Measurements from ENCODE around the gene BEST3.
"Not testable (repeated sequence)": the region's sequence is repeated elsewhere in the genome, so short reads cannot be mapped to it uniquely, and the experiment has no call there.

Gene BEST3

DNA sequence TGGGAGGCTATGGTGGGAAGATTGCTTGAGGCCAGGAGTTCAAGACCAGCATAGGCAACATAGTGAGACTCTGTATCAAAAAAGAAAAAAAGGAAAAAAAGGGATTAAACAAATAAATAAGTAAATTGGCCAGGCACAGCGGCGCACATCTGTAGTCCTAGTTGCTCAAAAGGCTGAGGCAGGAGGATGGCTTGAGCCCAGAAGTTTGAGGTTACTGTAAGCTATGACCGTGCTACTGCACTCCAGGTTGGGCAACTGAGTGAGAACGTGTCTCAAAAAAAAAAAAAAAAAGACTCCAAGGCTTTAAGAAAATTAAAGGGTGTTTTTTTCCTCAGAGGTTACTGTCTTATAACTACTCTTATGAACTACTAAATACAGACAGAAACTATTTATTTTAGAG, 11.7 kb downstream of the BEST3 start:
- no peak for DNase-seq

DNA sequence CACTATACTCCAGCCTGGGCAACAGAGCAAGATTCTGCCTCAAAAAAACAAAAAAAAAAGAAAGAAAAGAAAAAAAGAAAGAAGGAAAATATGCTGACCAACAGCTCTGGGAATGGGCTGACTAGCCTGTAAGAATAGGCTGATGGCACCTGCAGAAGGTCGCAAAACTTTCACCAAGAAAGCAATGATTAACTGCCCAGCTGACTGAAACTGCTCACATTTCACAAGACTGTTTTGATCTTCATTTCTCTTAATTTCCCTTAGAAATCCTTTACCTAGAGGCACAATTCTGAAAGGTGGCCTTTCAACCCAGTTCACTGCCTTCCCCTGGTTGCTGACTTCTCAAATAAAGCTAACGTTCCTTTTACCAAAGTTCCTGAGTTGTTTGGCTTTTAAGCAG, 12.4 kb downstream of the BEST3 start:
- no peak for DNase-seq

DNA sequence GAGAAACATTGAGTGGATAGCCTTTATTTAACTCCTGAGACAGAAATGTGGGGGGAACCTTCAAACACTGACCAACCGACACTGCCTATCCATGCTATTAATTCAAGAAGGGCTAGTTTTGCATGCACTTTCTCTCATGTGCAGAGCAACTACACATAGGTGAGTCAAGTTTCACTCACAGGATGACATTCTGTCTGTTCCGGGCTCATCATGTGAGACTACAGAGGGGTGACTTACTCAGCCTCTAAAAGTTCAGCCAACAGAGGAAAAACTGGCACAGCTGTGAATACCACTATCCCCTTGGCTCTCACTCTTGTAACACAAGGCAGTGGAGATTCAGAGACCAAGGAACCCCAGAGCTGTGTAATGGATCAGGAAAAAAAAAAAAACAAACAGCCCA, 13.3 kb downstream of the BEST3 start:
- no peak for DNase-seq

DNA sequence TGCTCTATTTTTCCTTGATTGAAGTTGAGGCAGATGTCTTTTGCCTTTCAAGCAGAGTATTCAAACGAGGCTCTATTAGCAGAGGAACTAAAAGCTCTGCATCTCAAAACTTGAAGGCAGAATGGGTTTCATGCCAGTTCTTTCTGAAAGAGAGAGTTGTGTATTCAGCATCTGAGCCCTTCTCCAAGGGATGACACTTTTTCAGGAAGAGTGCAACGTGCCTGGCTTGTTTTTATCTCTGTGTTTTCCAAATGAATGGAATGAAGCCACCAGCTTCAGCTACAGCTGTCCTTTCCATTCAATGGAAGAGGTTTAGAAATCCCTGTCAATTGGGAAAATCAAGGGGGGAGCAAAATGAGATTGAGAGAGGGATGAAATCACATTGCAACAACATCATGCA, 14.6 kb downstream of the BEST3 start:
- no peak for DNase-seq

DNA sequence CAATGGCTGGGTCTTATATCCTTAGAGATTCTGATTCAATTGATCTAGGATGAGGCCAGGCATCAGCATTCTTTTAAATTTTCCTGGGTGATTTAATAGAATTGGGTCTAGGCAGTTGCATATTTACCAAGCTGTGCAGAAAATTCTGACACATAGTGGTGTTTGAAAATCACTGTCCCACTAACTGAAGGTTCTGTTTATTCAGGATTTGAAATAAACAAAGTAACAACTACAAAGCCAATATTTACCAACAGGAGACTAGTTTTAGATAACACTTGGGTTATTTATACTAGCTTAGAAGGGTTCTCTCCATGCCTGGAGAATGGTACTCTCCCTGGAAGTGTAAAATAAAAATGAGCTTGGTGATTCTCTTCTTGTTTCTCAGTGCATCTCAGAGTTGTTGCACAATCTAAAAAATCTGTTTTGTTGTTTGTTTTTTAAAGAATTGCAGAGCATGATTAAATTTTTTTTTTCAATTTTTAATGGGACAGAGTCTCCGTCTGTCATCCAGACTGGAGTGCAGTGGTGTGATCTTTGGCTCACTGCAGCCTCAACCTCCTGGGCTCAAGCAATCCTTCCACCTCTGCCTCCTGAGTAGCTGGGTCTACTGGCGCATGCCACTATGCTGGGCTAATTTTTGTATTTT, 16.9 kb downstream of the BEST3 start:
- no peak for DNase-seq

DNA sequence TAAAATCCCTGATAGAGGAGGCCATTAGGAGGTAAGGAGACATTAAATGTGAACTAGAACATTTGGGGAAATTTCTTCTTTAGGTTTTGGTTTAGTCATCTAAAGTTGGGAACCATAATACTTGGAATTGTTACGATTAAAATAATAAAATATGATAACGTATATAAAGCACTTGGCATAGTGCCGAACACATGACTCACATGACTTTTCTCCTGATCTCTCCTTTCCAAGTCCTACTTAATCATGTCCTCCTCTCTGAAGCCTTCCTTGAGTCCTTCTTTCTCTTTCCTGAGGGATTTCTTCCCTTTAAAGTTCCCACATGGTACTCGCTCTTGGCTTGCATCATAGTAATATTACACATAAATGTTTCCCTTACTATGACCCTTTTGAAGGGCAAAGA, 20.0 kb downstream of the BEST3 start:
- no peak for DNase-seq

DNA sequence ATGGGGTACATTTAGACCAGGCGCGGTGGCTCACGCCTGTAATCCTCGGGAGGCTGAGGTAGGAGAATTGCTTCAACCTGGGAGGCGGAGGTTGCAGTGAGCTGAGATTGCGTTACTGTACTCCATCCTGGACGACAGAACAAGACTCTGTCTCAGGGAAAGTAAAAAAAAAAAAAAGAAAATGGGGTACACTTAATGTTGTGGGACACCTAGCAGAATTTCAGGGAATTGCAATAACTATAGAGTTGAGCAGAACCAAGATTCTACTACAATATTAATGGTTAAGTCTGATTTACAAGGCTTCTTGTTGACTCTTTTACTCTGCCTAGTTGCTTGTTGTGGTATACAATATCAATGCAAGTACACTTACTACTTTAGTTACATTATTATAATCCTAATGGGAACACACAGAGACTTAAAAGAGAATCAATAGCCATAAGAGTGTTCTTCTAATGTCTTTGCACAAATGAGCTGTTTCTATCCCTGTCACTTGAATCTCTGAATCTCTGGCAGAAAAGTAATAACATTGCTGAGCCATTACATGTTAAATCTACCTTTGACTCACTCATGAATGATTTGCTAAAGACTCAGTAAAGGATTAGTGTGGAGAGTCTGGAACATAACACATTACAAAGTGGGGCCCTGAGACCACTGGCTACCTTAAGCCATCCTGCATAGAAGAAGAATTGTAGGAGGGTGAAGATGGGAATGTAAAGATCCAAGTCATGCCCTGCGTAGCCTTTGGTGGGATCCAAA, 22.7 kb downstream of the BEST3 start:
- DNase-seq, result no peak

DNA sequence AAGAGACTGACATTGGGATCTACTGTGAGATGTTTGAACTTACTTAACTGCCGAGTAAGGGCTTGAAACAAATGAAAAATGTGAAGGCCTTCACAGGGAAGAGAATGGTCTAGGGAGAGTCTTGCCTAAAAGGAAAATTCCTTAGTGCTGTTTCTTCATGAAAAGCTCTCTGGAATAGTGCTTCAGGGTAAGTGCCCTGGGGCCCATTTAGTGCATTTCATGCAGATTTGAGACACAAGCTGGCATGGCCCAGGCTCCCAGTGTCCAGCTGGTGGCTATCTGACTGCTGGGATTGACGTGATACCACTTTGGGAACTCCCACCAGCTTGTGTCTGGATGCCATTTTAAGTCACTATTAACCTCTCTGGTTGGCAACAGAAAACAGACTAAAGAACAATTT, 26.9 kb downstream of the BEST3 start:
- DNase-seq, result no peak

DNA sequence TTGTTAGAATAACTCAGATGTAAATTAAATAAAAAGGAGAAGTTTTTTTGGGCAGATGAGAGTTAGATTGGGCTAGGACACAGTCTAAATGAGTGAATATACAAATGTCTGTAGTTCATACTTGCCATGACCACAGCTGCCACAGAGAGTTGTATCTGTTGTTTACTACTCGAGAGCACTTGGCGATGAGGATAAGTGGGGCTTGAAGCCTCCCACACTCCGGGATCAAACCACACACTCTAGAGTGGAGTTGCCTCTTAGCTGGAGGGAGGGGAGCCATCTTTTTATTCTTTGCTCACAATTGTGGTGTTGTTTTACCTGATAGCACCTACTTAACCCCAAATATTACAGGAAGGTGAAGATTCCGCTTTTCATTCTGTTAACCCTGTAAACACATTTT, 27.5 kb downstream of the BEST3 start:
- no peak for DNase-seq

DNA sequence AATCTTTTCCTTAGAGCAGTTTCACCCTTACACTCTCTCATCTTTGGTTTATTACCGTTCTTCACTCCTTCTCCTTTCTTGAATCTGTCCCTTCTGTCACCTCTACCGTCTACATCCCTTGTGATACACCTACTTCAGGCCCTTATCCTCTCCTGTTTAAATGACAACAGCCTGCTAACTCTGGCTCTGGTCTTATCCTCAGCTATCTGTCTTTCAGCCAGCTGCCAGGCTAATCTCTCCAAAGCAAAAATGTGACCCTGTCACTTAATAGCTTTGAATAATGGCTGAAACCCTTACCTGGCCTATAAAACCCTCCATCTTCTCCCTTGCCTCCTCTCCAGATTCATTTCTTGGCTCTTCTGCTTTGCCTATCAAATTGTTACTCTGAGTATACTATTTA, 32.3 kb downstream of the BEST3 start:
- DNase-seq, result no peak

DNA sequence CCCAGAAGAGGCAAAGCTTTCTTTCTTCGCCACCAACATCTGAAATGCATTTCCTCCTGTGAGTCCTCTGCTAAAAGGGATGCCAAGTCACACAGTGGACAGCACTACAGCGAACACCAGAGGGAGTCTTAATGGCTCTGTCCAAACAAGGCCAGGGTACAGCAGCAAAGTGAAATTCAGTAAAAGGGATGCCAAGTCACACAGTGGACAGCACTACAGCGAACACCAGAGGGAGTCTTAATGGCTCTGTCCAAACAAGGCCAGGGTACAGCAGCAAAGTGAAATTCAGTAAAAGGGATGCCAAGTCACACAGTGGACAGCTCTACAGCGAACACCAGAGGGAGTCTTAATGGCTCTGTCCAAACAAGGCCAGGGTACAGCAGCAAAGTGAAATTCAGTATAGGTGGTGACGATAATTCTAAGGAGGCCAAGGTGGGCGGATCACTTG, 34.1 kb downstream of the BEST3 start:
- not testable (repeated sequence) for DNase-seq

DNA sequence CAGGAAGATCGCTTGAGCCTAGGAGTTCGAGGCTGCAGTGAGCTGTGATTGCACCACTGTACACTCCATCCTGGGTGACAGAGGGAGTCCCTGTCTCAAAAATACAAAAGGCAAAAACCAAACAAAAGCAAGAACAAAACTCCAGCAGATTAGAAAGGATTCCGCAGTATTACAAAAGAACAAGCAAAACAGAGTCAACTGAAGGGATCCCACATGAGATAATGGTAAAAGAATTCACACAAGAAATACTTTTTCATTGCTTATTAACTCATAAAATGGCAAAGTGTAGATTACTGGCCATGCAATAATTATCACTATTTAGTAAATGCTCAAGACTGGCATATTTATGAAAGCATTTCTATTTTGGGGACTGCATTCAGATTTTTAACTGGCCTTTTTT, 35.4 kb downstream of the BEST3 start:
- no peak for DNase-seq

DNA sequence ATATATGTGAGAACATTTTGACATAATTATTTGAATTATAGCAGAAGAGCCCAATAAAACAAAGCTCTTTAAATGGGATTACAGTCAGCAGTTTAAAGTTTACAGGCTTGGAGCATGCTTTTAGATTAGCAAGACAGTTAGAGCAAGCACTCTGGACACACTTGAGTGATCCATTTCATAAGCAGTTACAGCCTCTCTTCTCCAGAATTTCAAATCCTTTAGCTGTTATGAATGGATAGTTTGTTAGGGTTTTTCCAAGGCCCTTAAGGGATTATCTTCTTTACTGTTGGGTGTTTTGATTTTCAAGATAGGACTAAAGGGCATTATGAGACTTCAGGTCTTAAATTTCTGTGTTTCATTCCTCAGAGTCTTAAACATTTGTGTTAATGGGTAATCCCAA, 36.3 kb downstream of the BEST3 start:
- DNase-seq, result no peak

DNA sequence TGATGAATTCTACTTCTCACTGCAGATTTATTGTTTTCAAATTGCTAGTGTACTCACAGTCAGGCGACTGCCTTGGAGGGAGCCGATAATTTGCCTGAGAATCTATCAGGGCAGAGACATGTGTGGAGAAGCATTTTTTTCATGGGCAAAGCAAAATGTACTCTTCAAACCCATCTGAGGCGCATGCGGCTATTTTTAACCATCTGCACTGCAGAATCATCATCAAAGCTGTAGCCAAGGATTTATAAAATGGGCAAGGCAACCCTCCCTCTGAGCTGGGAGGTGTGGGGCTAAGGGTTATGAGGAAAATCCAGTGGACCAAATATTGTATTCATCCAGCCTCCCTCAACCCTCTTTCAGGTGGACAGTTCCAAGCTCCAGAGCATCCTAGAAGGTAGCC, 37.7 kb downstream of the BEST3 start:
- no peak for DNase-seq

DNA sequence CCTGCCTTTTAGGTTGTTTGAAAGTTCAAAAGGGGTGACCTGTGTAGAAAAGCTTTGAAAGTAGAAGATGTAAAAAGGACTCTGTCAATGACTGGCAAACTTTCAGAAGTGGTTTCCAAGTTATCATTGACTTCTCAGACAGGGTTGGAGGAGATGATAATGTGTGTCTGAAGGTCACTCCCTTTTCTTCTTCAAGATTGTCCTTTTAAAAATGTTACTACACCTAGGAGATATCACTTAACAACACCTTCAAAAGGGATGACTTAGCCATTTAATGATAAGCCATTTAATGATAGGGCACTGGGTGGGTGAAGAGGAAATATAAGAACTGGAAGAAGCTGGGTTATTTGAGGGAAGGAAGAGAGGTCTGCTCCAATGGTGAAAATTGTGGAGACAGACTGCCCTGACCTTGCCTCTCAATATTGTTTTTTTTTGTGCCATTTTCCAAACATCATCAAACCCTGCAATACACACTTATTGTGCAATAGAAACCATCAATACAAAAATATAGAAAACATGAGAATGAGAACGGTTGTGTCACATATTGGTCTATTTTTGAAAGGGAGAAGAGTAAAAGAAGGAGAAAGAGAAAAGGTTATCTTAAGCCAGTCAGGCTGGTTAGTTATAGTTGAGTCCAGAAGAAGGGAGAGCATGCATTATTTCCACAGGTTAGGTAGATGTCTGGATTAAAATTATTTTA, 38.8 kb downstream of the BEST3 start:
- no peak for DNase-seq

DNA sequence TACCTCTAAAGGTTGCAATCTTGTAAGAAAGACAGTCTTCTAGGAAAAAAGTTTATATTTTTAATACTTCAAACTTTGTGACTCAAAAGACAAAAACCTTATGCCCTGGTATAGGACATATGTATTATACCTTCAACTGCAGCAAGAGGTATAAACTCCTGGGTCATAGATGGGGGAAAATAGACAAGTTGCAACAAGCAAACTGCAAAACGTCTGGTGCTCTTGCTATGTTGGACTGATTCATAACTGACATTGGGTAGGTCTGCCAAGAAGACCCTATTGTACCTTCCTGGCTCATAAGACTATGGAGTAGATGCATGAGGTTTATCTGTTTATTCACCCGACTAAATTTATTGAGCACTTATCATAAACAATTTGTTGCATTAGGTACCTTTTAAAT, 40.9 kb downstream of the BEST3 start:
- DNase-seq, result no peak

DNA sequence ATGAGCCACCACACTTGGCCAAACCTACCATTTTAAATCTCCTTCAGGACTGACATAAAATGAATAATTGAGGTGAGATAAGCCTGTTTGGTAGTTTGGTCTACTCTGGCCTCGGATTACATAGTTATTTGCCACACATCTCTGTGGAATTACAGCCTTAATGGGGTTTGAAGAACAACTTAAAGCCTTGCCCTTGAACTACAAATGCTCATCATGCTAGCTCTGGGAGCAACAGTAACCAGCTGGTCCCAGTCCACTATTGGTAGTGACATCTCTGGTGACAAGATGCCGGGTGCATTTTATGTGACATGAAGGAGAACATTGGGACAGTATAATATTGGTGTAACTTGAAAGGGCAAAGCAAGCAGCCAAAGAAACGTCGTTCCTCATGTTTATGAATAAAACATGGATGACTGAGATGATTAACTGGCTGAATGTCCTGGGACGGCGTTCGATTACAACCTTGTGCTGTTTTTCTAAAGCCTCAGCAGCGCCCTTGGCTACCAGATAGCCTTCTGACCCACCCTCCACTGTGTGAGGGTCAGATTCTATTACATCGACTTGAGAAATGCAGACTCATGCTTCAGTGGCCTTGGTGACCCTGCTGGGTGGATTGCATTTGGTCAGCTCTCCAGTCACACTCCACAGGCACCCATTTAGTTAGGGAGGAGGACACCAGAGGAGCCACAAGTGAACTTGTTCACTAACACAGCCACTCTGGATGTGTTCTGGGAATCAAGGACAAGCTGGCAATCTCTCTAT, 41.5 kb downstream of the BEST3 start:
- no peak for DNase-seq

DNA sequence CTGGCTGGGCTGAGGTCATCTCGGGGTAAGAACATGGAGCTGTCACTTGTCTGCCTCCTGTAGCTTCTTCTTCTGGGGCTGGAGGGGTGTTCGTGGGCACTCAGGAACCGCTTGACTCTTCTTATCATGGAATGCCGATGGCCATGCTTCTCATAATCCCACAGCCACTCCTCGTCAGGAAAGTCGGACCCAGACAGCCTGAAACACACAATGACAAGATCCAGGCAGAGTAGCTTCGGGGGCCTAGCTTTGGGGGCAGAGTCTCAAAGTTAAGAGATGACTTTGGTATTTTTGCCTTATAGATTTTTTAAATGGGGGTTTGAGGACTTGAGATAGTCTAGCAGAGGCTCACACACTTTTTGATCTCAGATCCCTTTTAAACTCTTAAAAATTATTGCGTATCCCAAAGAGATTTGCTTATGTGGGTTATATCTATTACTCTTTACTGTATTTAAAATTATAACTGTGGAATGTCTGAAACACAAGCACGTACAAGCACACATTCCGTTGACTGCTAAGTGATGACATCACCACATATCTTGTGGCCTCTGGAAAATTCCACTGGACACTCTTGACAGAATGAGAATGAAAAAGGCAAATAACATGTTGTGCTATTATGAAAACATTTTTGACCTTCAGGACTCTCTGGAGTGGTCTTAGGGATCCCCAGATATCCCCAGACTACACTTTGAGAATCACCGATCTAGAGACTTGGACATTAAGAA, 43.3 kb downstream of the BEST3 start:
- DNase-seq, result no peak

DNA sequence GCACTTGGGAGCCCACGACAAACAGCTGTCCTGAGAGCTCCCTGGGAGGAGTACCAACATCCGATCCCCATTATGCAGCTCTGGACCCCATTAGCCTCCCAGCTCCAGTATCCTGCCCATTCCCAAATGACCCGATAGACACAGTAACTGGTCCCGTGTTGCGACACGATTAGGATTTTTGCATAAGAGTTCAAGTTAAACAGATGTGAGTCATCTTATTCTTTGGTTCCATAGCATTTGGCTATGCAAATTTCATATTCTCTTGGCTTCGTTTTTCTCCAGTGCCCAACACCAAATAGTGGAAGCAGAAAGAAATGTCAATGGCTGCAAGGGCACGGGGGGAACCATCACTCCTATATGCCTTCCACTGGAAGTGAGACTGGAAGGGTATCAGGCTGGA, 45.4 kb downstream of the BEST3 start:
- no peak for DNase-seq

DNA sequence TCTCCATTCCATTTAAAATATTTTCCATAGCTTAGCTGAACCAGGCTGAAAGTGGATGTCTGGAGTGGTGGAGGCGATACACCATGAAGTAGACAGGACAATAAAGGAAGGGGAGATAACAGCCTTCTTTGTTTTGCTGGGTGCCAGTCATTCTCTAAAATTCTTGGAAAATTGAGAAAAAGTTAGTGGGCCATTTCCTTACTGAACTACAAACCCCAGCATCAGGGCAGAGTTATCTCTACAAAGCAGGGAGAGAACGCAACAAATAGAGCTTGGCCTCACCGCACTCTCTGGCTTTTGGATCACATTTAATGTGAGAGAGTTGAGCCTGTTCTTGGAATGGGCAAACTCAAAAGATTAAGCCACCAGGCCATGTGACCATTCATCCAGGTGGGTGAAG, 47.2 kb downstream of the BEST3 start:
- DNase-seq, result no peak

DNA sequence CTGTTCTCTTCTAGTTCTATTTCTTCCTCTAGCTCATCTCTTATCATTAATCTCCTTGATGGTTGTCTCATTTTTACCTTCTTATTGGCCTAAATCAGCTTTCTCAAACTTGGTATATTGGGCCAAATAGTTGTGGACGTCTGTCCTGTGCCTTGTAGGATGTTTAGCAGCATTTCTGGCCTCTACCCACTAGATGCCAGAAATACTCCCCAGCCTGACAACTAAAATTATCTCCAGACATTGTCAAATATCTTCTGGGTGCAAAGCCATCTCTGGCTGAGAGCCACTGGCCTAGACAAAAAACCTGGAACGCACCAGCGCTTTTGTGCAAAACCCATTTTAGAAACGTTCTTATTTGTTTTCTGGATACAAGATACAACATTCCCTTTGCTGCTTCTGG, 49.6 kb downstream of the BEST3 start:
- DNase-seq, result no peak

DNA sequence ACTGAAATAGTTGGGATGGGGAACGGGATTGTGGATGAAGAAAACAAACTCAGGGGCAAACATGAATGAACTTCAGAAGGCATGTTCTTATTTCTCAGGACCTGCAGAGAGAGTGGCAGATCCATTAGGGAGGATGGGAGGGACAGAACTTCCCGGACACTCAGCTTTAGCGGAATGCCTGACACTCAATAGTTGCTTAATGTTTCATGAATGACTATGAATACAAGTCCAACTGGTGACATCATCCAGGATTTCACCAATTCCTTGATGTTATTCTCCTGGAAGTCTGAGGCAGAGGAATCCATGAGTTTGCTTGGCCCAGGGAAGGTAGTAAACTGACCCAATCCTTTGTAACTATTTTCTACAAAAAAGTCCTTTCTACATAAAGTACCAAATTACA, 50.6 kb downstream of the BEST3 start:
- DNase-seq, result no peak

DNA sequence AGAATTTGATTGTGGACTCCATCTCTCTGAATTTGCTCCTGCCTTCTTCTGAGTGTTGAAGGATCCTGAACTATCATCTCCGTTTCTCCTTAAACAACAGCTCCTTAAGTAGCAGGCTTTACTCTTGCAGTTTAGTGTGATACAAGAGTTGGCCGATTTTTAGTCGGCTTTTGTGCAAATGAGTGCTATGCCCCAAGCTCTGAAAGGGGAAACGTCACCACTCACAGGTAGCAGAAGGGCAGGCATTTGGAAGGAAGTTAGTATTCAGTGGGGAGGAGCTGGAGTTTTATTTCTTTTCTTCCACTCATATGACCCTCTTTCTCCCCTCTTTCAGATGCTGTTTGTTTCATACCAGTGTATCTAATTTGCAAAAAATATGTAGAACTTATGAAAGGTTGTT, 51.9 kb downstream of the BEST3 start:
- no peak for DNase-seq

All from NCI-H1105 (cell line).